HEK293 (cell line): Measurements from ENCODE around the gene RPS6KA5.

Experiments
- CTCF ChIP-seq: fragments of 450-650 bp; formaldehyde crosslinking; IDR thresholded peaks from 2 replicates; pipeline ENCODE4 v1.5.1; 2016; ENCODE audit warnings: missing biosample characterization, missing genetic modification characterization
- YY1 ChIP-seq: fragments of 450-650 bp; formaldehyde crosslinking; IDR thresholded peaks from 2 replicates; pipeline ENCODE4 v1.5.1; 2018; ENCODE audit warnings: missing biosample characterization, missing genetic modification characterization
- ZBTB7A ChIP-seq: fragments of 450-650 bp; formaldehyde crosslinking; IDR thresholded peaks from 2 replicates; pipeline ENCODE4 v1.5.1; 2016; ENCODE audit warnings: low read depth, missing biosample characterization, missing genetic modification characterization
- ZNF121 ChIP-seq: fragments of 450-650 bp; formaldehyde crosslinking; IDR thresholded peaks from 2 replicates; pipeline ENCODE4 v1.5.1; 2016; ENCODE audit warnings: missing biosample characterization, missing genetic modification characterization
- ZNF280D ChIP-seq: fragments of 450-650 bp; formaldehyde crosslinking; IDR thresholded peaks from 2 replicates; pipeline ENCODE4 v1.5.1; 2016; ENCODE audit warnings: missing biosample characterization, missing genetic modification characterization
- ZNF639 ChIP-seq: fragments of 450-650 bp; formaldehyde crosslinking; IDR thresholded peaks from 2 replicates; pipeline ENCODE4 v1.5.1; 2016; ENCODE audit warnings: missing biosample characterization, missing genetic modification characterization
- ZSCAN18 ChIP-seq: fragments of 450-650 bp; formaldehyde crosslinking; IDR thresholded peaks from 2 replicates; pipeline ENCODE4 v1.5.1; 2016; ENCODE audit warnings: missing biosample characterization, missing genetic modification characterization

DNA sequence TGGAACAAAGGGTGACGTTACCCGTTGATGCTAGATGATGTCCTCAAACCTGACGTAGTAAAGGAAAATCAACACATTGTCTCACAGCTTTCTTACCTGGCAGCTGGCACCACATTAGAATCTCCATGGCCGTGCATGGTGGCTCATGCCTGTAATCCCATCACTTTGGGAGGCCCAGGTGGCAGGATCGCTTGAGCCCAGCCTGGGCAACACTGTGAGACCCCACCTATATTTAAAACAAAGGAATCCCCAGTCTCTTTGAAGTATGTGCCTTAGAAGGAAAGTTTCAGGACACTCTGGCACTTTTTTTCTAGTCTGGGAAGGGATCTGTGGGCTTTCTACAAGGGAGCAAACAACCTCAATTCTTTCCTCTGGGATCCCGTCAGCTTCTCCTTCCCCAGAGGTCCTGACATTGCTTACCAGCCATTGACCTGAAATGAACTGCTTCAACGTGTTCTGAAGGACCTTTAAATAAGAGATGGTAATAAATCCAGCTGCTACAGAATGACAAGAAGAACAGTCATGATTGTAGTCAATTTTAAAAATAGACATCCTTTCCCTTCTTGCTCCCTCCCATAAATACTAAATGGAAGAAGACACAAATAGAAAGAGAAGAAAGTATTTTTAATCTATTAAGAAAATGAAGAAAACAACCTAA lies 210.5 kb downstream of the RPS6KA5 start:
- TF ChIP-seq YY1 (no peak), CTCF (no peak), ZSCAN18 (no peak), ZBTB7A (no peak), ZNF280D (tag by site-specific recombination) (no peak), ZNF121 (tag by site-specific recombination) (peak; percentile 40; the same call in 1 of the 2 replicates), ZNF639 (tag by site-specific recombination) (no peak)
